Measurements from ENCODE around the gene PPM1A.

The PPM1A gene

GRCh38 chr14:60339571-60339970, 90.5 kb downstream of the PPM1A start:
- TF ChIP-seq CTCF (IDR thresholded peaks at IDR 0.05; ENCODE audit: insufficient read depth, low read depth, low read length, missing control alignments) = no peak
- DNase-seq (ENCODE audit: low read depth) = no peak
- no peak overlapping the region for H3K4me3 ChIP-seq (ENCODE audit: low read depth, low read length)

- TF ChIP-seq CTCF (IDR thresholded peaks at IDR 0.05; ENCODE audit: insufficient read depth, low read depth, low read length, missing control alignments) = no peak
- no peak overlapping the region for H3K4me3 ChIP-seq (ENCODE audit: low read depth, low read length)
- DNase-seq (ENCODE audit: low read depth) = no peak
Measured at GRCh38 chr14:60343571-60344071, 94.6 kb downstream of the PPM1A start.

GRCh38 chr14:60344751-60345150, 95.7 kb downstream of the PPM1A start:
- TF ChIP-seq CTCF (IDR thresholded peaks at IDR 0.05; ENCODE audit: insufficient read depth, low read depth, low read length, missing control alignments) = no peak
- H3K4me3 ChIP-seq (ENCODE audit: low read depth, low read length) = no peak overlapping the region
- no peak for DNase-seq (ENCODE audit: low read depth)

- H3K4me3 ChIP-seq (ENCODE audit: low read depth, low read length) = no peak overlapping the region
- no peak for TF ChIP-seq CTCF (IDR thresholded peaks at IDR 0.05; ENCODE audit: insufficient read depth, low read depth, low read length, missing control alignments)
- no peak for DNase-seq (ENCODE audit: low read depth)
Measured at GRCh38 chr14:60346706-60347105, 97.7 kb downstream of the PPM1A start.

GRCh38 chr14:60348211-60348610, 99.2 kb downstream of the PPM1A start:
- TF ChIP-seq CTCF (IDR thresholded peaks at IDR 0.05; ENCODE audit: insufficient read depth, low read depth, low read length, missing control alignments) = no peak
- no peak for DNase-seq (ENCODE audit: low read depth)
- H3K4me3 ChIP-seq (ENCODE audit: low read depth, low read length) = no peak overlapping the region
